Measurements from ENCODE around the gene DAP.

DAP gene

DNA sequence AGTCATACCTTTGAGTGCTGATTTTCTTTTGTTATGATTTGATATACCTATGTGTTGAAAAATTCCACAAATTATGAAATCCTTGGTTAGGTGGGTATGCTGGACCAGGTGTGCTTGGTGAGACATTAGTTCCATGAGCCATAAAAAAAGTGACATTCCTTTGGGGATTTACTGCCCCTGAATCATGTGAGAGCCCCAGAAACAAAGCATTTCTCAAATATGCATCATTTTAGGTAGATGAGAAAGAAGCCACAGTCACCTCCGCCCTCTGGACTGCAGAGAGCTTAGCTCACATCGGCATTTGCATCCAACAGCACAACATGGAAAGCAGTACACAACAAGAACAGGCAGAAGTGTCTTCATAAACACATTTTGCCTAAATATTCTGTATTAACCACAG is 55.3 kb downstream of the DAP start:
- no peak overlapping the region for H3K4me3 ChIP-seq (ENCODE audit: low read depth in 1 of 2, low read length in 2 of 2)
- H3K27me3 ChIP-seq (ENCODE audit: insufficient read depth, low read length, poor library complexity), result no peaks in the 10 kb centered on the region
- H4K20me1 ChIP-seq (ENCODE audit: insufficient read depth, low read length), result peaks cover 59% of the 10 kb centered on the region
- H3K4me2 ChIP-seq (ENCODE audit: insufficient read depth, low read length), result no peak overlapping the region
- H3K79me2 ChIP-seq (ENCODE audit: insufficient read depth, low read length), result peaks cover 28% of the 10 kb centered on the region; the same call in 1 of the 2 replicates
- no peak overlapping the region for H2AFZ ChIP-seq (ENCODE audit: low read depth, low read length)
- peaks cover 39% of the 10 kb centered on the region; the same call in 1 of the 2 replicates for H3K36me3 ChIP-seq (ENCODE audit: insufficient read depth, low read length)
- no peaks in the 10 kb centered on the region for H3K9me3 ChIP-seq (ENCODE audit: insufficient read depth, low read length, severe bottlenecking)
- no peak overlapping the region for H3K9ac ChIP-seq (ENCODE audit: low read depth, low read length)
- TF ChIP-seq, protein P1, sequence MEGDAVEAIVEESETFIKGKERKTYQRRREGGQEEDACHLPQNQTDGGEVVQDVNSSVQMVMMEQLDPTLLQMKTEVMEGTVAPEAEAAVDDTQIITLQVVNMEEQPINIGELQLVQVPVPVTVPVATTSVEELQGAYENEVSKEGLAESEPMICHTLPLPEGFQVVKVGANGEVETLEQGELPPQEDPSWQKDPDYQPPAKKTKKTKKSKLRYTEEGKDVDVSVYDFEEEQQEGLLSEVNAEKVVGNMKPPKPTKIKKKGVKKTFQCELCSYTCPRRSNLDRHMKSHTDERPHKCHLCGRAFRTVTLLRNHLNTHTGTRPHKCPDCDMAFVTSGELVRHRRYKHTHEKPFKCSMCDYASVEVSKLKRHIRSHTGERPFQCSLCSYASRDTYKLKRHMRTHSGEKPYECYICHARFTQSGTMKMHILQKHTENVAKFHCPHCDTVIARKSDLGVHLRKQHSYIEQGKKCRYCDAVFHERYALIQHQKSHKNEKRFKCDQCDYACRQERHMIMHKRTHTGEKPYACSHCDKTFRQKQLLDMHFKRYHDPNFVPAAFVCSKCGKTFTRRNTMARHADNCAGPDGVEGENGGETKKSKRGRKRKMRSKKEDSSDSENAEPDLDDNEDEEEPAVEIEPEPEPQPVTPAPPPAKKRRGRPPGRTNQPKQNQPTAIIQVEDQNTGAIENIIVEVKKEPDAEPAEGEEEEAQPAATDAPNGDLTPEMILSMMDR (IDR thresholded peaks at IDR 0.05; ENCODE audit: borderline replicate concordance, extremely low read depth, low read length, poor library complexity, severe bottlenecking), result no peak
- no peak for TF ChIP-seq EZH2 (IDR thresholded peaks at IDR 0.05; ENCODE audit: borderline replicate concordance, low read depth, low read length, severe bottlenecking)
- DNase-seq (no peak), ATAC-seq (ENCODE audit: insufficient read depth, low read depth) (no peak)
- H3K27ac ChIP-seq (ENCODE audit: low read length), result no peak overlapping the region
- no peaks in the 10 kb centered on the region for H3K4me1 ChIP-seq (ENCODE audit: insufficient read depth, low read length)

DNA sequence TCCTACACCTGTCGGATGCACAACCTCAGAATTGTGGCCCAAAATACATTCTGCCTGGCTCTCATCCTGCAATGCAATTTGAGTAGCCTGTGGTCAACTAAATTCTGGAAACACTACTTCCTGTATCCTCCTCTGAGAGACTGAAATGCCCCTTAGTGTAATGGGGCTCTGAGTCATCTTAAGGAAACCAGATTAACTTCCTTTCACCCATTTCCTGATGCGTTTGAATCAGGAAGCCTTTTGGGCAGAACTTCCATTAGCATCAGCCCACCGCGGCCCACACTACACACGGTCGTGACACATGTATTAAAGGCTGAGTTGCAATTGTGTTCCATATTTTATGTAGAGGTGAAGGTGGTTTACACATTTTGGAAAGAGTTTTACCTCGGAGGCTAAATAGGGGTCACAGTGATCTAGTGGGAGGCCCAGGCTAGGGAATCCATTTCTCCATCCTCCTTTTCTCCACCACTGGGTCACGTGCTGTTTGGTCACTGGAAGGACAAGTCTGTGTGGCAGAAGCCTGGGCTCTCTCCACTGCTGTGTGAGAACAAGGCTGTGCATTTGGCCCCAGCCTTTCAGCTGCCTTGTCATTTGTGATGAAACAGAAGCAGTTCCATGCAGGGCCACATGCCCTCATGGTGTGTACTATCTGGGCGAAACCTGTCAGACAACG is 55.9 kb downstream of the DAP start:
- peaks cover 23% of the 10 kb centered on the region; the same call in 1 of the 2 replicates for H3K79me2 ChIP-seq (ENCODE audit: insufficient read depth, low read length)
- peaks cover 62% of the 10 kb centered on the region for H4K20me1 ChIP-seq (ENCODE audit: insufficient read depth, low read length)
- H3K9me3 ChIP-seq (ENCODE audit: insufficient read depth, low read length, severe bottlenecking), result no peaks in the 10 kb centered on the region
- H3K27me3 ChIP-seq (ENCODE audit: insufficient read depth, low read length, poor library complexity), result no peaks in the 10 kb centered on the region
- H2AFZ ChIP-seq (ENCODE audit: low read depth, low read length), result no peak overlapping the region
- H3K9ac ChIP-seq (ENCODE audit: low read depth, low read length), result no peak overlapping the region
- H3K27ac ChIP-seq (ENCODE audit: low read length), result no peak overlapping the region
- no peaks in the 10 kb centered on the region for H3K4me1 ChIP-seq (ENCODE audit: insufficient read depth, low read length)
- no peak; the same call in 2 of the 3 replicates for ATAC-seq (ENCODE audit: insufficient read depth, low read depth)
- no peak overlapping the region for H3K4me2 ChIP-seq (ENCODE audit: insufficient read depth, low read length)
- H3K4me3 ChIP-seq (ENCODE audit: low read depth in 1 of 2, low read length in 2 of 2), result no peak overlapping the region
- no peak for DNase-seq
- TF ChIP-seq, protein P1 (IDR thresholded peaks at IDR 0.05; ENCODE audit: borderline replicate concordance, extremely low read depth, low read length, poor library complexity, severe bottlenecking), result no peak
- TF ChIP-seq EZH2 (IDR thresholded peaks at IDR 0.05; ENCODE audit: borderline replicate concordance, low read depth, low read length, severe bottlenecking), result no peak
- H3K36me3 ChIP-seq (ENCODE audit: insufficient read depth, low read length), result peaks cover 37% of the 10 kb centered on the region; the same call in 1 of the 2 replicates

DNA sequence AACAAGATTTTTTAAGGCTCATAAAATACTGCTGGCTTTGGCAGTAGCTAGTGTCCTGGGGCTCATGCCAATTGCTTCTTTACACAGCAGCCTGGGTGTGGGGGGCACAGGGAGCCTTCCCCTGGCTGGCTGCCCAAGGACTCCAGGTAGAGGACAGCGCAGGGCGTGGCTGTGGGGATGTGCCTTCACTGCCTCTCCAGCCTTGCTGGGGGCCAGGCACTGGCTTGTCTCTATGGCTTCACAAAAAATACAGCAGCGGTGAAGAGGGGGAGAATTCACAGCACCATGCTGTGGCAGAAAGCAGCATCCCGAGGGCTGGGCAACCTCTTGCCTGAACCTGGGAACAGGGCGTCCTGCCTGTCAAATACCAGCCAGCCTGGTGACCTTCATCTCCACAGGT is 57.4 kb downstream of the DAP start:
- Histone ChIP-seq H3K9ac (ENCODE audit: low read depth, low read length) (no peak overlapping the region), H3K4me1 (ENCODE audit: insufficient read depth, low read length) (no peaks in the 10 kb centered on the region), H3K27ac (ENCODE audit: low read length) (no peak overlapping the region), H3K4me2 (ENCODE audit: insufficient read depth, low read length) (no peak overlapping the region), H3K36me3 (ENCODE audit: insufficient read depth, low read length) (peaks cover 33% of the 10 kb centered on the region; the same call in 1 of the 2 replicates), H3K4me3 (ENCODE audit: low read depth in 1 of 2, low read length in 2 of 2) (no peak overlapping the region), H3K27me3 (ENCODE audit: insufficient read depth, low read length, poor library complexity) (no peaks in the 10 kb centered on the region), H4K20me1 (ENCODE audit: insufficient read depth, low read length) (peaks cover 66% of the 10 kb centered on the region), H2AFZ (ENCODE audit: low read depth, low read length) (no peak overlapping the region), H3K9me3 (ENCODE audit: insufficient read depth, low read length, severe bottlenecking) (no peaks in the 10 kb centered on the region), H3K79me2 (ENCODE audit: insufficient read depth, low read length) (peaks cover 25% of the 10 kb centered on the region; the same call in 1 of the 2 replicates)
- TF ChIP-seq EZH2 (IDR thresholded peaks at IDR 0.05; ENCODE audit: borderline replicate concordance, low read depth, low read length, severe bottlenecking), result no peak
- TF ChIP-seq, protein P1 (IDR thresholded peaks at IDR 0.05; ENCODE audit: borderline replicate concordance, extremely low read depth, low read length, poor library complexity, severe bottlenecking), result no peak
- no peak for ATAC-seq (ENCODE audit: insufficient read depth, low read depth)
- DNase-seq, result no peak
